Neuronal stem cell (in vitro differentiated cells): ENCODE results near the gene FAM236B.
"Not testable (repeated sequence)": the region's sequence is repeated elsewhere in the genome, so short reads cannot be mapped to it uniquely, and the experiment has no call there.

Experiments
- DNase-seq: peaks from one replicate; pipeline ENCODE4 v3.0.0-alpha.2; 2013; ENCODE audit warnings: low spot score
- H2AFZ ChIP-seq: one replicate; pipeline ENCODE4 v1.6.1; 2013; ENCODE audit warnings: mild to moderate bottlenecking, low read length, inconsistent platforms
- H2AK5ac ChIP-seq: 2 replicates; pipeline ENCODE4 v1.6.1; 2013; ENCODE audit warnings: low read depth, mild to moderate bottlenecking, inconsistent platforms, low read length, moderate library complexity, mixed read lengths
- H2BK120ac ChIP-seq: 2 replicates; pipeline ENCODE4 v1.6.1; 2013; ENCODE audit warnings: low read depth, mild to moderate bottlenecking, inconsistent platforms, low read length, moderate library complexity, mixed read lengths
- H2BK12ac ChIP-seq: one replicate; pipeline ENCODE4 v1.6.1; 2013; ENCODE audit warnings: low read length, inconsistent platforms
- H2BK15ac ChIP-seq: 2 replicates; pipeline ENCODE4 v1.6.1; 2013; ENCODE audit warnings: mild to moderate bottlenecking, low read length, inconsistent platforms, mixed read lengths
- H2BK5ac ChIP-seq: one replicate; pipeline ENCODE4 v1.6.1; 2013; ENCODE audit warnings: inconsistent platforms, mild to moderate bottlenecking, low read length, moderate library complexity
- H3K14ac ChIP-seq: one replicate; pipeline ENCODE4 v1.6.1; 2013; ENCODE audit warnings: low read length, inconsistent platforms
- H3K18ac ChIP-seq: 2 replicates; pipeline ENCODE4 v1.6.1; 2013; ENCODE audit warnings: low read length, inconsistent platforms
- H3K23ac ChIP-seq: 2 replicates; pipeline ENCODE4 v1.6.1; 2013; ENCODE audit warnings: low read depth, mild to moderate bottlenecking, mixed read lengths, low read length, inconsistent platforms; ENCODE audit not compliant: poor library complexity
- H3K27ac ChIP-seq: replicated peaks from 3 replicates; pipeline ENCODE4 v1.5.1; 2013; ENCODE audit warnings: low read length, inconsistent platforms
- H3K27me3 ChIP-seq, 3 experiments: 2 replicates each; pipeline ENCODE4 v1.6.1; 2013; ENCODE audit warnings: low read length in 3 of 3, mild to moderate bottlenecking in 2 of 3, inconsistent platforms in 1 of 3, low read depth in 1 of 3, mixed read lengths in 1 of 3, moderate library complexity in 1 of 3; ENCODE audit not compliant: control insufficient read depth in 3 of 3, insufficient read depth in 3 of 3
- H3K36me3 ChIP-seq, 2 donors: replicated peaks in 1 of 2; 2 replicates each; pipeline ENCODE4 v1.6.1; 2013; ENCODE audit warnings: low read length in 2 of 2; ENCODE audit not compliant: control insufficient read depth in 2 of 2, insufficient read depth in 2 of 2
- H3K4ac ChIP-seq: 2 replicates; pipeline ENCODE4 v1.6.1; 2013; ENCODE audit warnings: inconsistent platforms, mild to moderate bottlenecking, low read length, moderate library complexity
- H3K4me1 ChIP-seq, 2 donors: 1 replicate in 1 of 2; 2 replicates in 1 of 2; pipeline ENCODE4 v1.6.1; 2013; ENCODE audit warnings: low read length in 2 of 2, low read depth in 1 of 2; ENCODE audit not compliant: control insufficient read depth in 2 of 2, insufficient read depth in 1 of 2
- H3K4me2 ChIP-seq: one replicate; pipeline ENCODE4 v1.6.1; 2013; ENCODE audit warnings: mild to moderate bottlenecking, low read length, inconsistent platforms; ENCODE audit not compliant: insufficient read depth, poor library complexity, severe bottlenecking
- H3K4me3 ChIP-seq, 2 donors: 2 replicates each; pipeline ENCODE4 v1.5.1; 2013; ENCODE audit warnings: low read length in 2 of 2, mild to moderate bottlenecking in 2 of 2, inconsistent platforms in 1 of 2, moderate library complexity in 1 of 2
- H3K79me1 ChIP-seq: one replicate; pipeline ENCODE4 v1.6.1; 2013; ENCODE audit warnings: low read depth, mild to moderate bottlenecking, inconsistent platforms, low read length, moderate library complexity
- H3K9ac ChIP-seq: one replicate; pipeline ENCODE4 v1.6.1; 2013; ENCODE audit warnings: mild to moderate bottlenecking, low read depth, low read length, inconsistent platforms; ENCODE audit not compliant: poor library complexity
- H3K9me3 ChIP-seq, 2 donors: replicated peaks in 1 of 2; 2 replicates each; pipeline versions ENCODE3 to v1.6.1; 2013; ENCODE audit warnings: low read length in 2 of 2, mild to moderate bottlenecking in 2 of 2, inconsistent platforms in 1 of 2, low read depth in 1 of 2, mixed read lengths in 1 of 2, moderate library complexity in 1 of 2; ENCODE audit not compliant: control insufficient read depth in 2 of 2, insufficient read depth in 1 of 2
- H4K8ac ChIP-seq: one replicate; pipeline ENCODE4 v1.6.1; 2013; ENCODE audit warnings: low read depth, mild to moderate bottlenecking, inconsistent platforms, low read length, moderate library complexity
- H4K91ac ChIP-seq: one replicate; pipeline ENCODE4 v1.6.1; 2013; ENCODE audit warnings: low read length, low read depth, mild to moderate bottlenecking, inconsistent platforms; ENCODE audit not compliant: poor library complexity
- WGBS, 2 donors: extraction: QIAGEN DNeasy Blood & Tissue Kit; methylation state at CpG; one replicate each; pipeline ENCODE4 v1.1.7; 2013; ENCODE audit warnings: missing lambda C conversion rate in 2 of 2, mixed read lengths in 1 of 2; ENCODE audit not compliant: insufficient read length in 2 of 2, insufficient replicate concordance in 1 of 2; ENCODE audit errors: extremely low coverage in 2 of 2; 5-methylcytosine and 5-hydroxymethylcytosine counted together

Gene FAM236B

GRCh38 chrX:72788142-72788541, 5.7 kb upstream of the FAM236B start:
- no CpG with 5 or more reads among the region's 1 CpG for WGBS, 2 donors
- not testable (repeated sequence) for H3K18ac ChIP-seq, H3K4me1 ChIP-seq, H3K4me2 ChIP-seq, H3K9ac ChIP-seq, H4K8ac ChIP-seq, H4K91ac ChIP-seq, H2BK5ac ChIP-seq, DNase-seq, H2AFZ ChIP-seq, H3K4ac ChIP-seq, H3K36me3 ChIP-seq, H2BK120ac ChIP-seq, H2AK5ac ChIP-seq, H3K23ac ChIP-seq, H3K4me3 ChIP-seq, H3K14ac ChIP-seq, H2BK12ac ChIP-seq, H3K27me3 ChIP-seq, H3K9me3 ChIP-seq, H2BK15ac ChIP-seq, H3K27ac ChIP-seq, H3K79me1 ChIP-seq

DNA sequence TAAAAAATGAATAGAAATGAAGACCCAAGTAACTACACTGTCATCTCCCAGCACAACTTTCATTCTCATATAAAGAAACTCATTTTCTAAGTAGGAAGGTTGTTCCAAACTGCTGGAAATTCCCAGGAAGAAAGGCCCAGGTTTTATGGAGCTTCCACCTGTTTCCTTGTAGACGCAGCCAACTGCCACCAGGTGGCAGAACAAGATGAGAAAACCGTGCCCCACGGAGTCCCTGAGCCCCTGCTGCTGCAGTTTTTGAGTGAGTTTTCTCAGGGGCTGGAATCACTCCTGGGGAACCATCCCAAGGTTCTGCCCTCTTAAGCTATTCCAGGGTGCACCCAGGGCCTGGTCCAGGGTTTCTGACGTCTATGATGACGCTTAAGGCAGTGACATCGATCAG, 1.5 kb upstream of the FAM236B start:
- H3K23ac ChIP-seq, H3K27ac ChIP-seq, H2AK5ac ChIP-seq, H2BK15ac ChIP-seq, H3K36me3 ChIP-seq, H2BK5ac ChIP-seq, H3K79me1 ChIP-seq, H3K4me3 ChIP-seq, H2BK120ac ChIP-seq, H4K8ac ChIP-seq, H3K4me1 ChIP-seq, H3K4ac ChIP-seq, H2BK12ac ChIP-seq, H4K91ac ChIP-seq, H3K27me3 ChIP-seq, DNase-seq, H2AFZ ChIP-seq, H3K4me2 ChIP-seq, H3K18ac ChIP-seq, H3K9ac ChIP-seq, H3K14ac ChIP-seq, H3K9me3 ChIP-seq: not testable (repeated sequence)
- no CpG with 5 or more reads among the region's 6 CpGs for WGBS, 2 donors

- not testable (repeated sequence) for H2BK120ac ChIP-seq, DNase-seq, H2BK5ac ChIP-seq, H3K4me3 ChIP-seq, H4K8ac ChIP-seq, H3K4me1 ChIP-seq, H2BK12ac ChIP-seq, H3K36me3 ChIP-seq, H2AK5ac ChIP-seq, H2BK15ac ChIP-seq, H3K9me3 ChIP-seq, H3K27ac ChIP-seq, H4K91ac ChIP-seq, H3K18ac ChIP-seq, H3K4ac ChIP-seq, H3K14ac ChIP-seq, H3K9ac ChIP-seq, H3K23ac ChIP-seq, H3K79me1 ChIP-seq, H2AFZ ChIP-seq, H3K4me2 ChIP-seq, H3K27me3 ChIP-seq
- no CpG with 5 or more reads among the region's 8 CpGs for WGBS, 2 donors
Measured at GRCh38 chrX:72783365-72783936, 991 bp upstream of the FAM236B start.

DNA sequence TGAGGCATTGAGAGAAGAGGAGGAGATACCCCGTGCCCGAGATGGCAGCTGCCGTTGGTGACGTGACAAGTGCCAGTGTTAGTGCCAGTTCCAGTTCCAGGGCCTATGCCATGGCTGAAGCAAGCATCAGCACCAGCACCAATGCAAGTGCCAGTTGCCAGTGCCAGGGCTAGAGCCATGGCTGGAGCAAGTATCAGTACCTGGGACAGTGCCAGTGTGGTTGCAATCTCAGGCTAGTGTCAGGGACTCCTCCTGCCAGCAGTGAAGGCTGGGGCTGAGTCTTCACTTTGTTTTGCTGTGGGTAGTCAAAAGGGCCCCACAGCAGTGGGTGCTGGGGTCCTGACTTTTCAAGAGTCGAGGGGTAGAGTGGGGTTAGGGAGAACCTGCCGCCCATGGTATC, 4.3 kb downstream of the FAM236B start:
- H4K8ac ChIP-seq, H3K27ac ChIP-seq, H3K4me3 ChIP-seq, H3K9ac ChIP-seq, H4K91ac ChIP-seq, H3K4me1 ChIP-seq, DNase-seq, H3K79me1 ChIP-seq, H2BK5ac ChIP-seq, H3K18ac ChIP-seq, H2BK15ac ChIP-seq, H3K9me3 ChIP-seq, H2BK120ac ChIP-seq, H3K4ac ChIP-seq, H3K23ac ChIP-seq, H3K4me2 ChIP-seq, H3K27me3 ChIP-seq, H2AFZ ChIP-seq, H3K36me3 ChIP-seq, H2AK5ac ChIP-seq, H3K14ac ChIP-seq, H2BK12ac ChIP-seq: not testable (repeated sequence)
- no CpG with 5 or more reads among the region's 6 CpGs for WGBS, 2 donors
